Common myeloid progenitor, CD34-positive (primary cell): ENCODE results near the gene CCDC148.

Source experiments
- CTCF ChIA-PET: fragments of 350-600 bp; sonication (Branson Sonifier 250); formaldehyde crosslinking; loops from one replicate; lab custom pipeline; 2021; ENCODE audit warnings: antibody characterized with exemption; lab: Charles Lee
- POLR2A ChIA-PET: fragments of 350-600 bp; sonication (Branson Sonifier 250); formaldehyde crosslinking; loops from one replicate; lab custom pipeline; 2021; ENCODE audit warnings: antibody characterized with exemption; lab: Charles Lee
- DNase-seq, 3 donors: peaks; one replicate each; pipeline versions ENCODE4 v3.0.0 to v3.0.0-alpha.2; 2013
- H3K27ac ChIP-seq, 2 experiments: 1 replicate in 1 of 2; 2 replicates in 1 of 2; pipeline ENCODE4 v1.7.0; 2013; ENCODE audit warnings: inconsistent platforms in 2 of 2, low read length in 2 of 2, mild to moderate bottlenecking in 2 of 2, low read depth in 1 of 2, moderate library complexity in 1 of 2; ENCODE audit not compliant: severe bottlenecking in 2 of 2, insufficient read depth in 1 of 2, poor library complexity in 1 of 2
- H3K27me3 ChIP-seq, 5 experiments: replicated peaks in 2 of 5; 1 replicate in 3 of 5; 2 replicates in 2 of 5; pipeline versions ENCODE4 v1.6.1 to v1.7.0; 2013; ENCODE audit warnings: low read length in 4 of 5, mild to moderate bottlenecking in 2 of 5, moderate library complexity in 2 of 5, inconsistent platforms in 1 of 5; ENCODE audit not compliant: insufficient read depth in 5 of 5, control insufficient read depth in 4 of 5
- H3K36me3 ChIP-seq, 4 experiments: 1 replicate in 2 of 4; 2 replicates in 2 of 4; pipeline versions ENCODE4 v1.6.1 to v1.7.0; 2013; ENCODE audit warnings: low read length in 3 of 4, control low read depth in 1 of 4, mild to moderate bottlenecking in 1 of 4; ENCODE audit not compliant: control insufficient read depth in 4 of 4, insufficient read depth in 4 of 4
- H3K4me1 ChIP-seq, 4 experiments: 1 replicate in 3 of 4; 2 replicates in 1 of 4; pipeline versions ENCODE4 v1.6.1 to v1.7.1; 2013; ENCODE audit warnings: low read length in 3 of 4, mild to moderate bottlenecking in 3 of 4, control low read depth in 1 of 4, inconsistent platforms in 1 of 4, moderate library complexity in 1 of 4; ENCODE audit not compliant: control insufficient read depth in 4 of 4, insufficient read depth in 4 of 4; ENCODE audit errors: control extremely low read depth in 1 of 4
- H3K4me3 ChIP-seq, 7 experiments: 1 replicate in 4 of 7; 2 replicates in 3 of 7; pipeline versions ENCODE4 v1.5.1 to v1.7.0; 2013; ENCODE audit warnings: mild to moderate bottlenecking in 7 of 7, low read length in 6 of 7, moderate library complexity in 6 of 7, inconsistent platforms in 2 of 7, low read depth in 2 of 7, control low read depth in 1 of 7; ENCODE audit not compliant: insufficient read depth in 4 of 7, control insufficient read depth in 1 of 7; ENCODE audit errors: extremely low read depth in 1 of 7
- H3K9me3 ChIP-seq, 5 experiments: 1 replicate in 4 of 5; 2 replicates in 1 of 5; pipeline versions ENCODE4 v1.6.1 to v1.7.1; 2013; ENCODE audit warnings: low read length in 4 of 5, mild to moderate bottlenecking in 2 of 5, inconsistent platforms in 1 of 5, low read depth in 1 of 5, moderate library complexity in 1 of 5; ENCODE audit not compliant: control insufficient read depth in 4 of 5, insufficient read depth in 2 of 5; ENCODE audit errors: control extremely low read depth in 1 of 5
- WGBS: methylation state at CpG from one replicate; pipeline ENCODE4 v1.1.5; 2013; ENCODE audit not compliant: insufficient coverage; 5-methylcytosine and 5-hydroxymethylcytosine counted together

The CCDC148 gene

DNA sequence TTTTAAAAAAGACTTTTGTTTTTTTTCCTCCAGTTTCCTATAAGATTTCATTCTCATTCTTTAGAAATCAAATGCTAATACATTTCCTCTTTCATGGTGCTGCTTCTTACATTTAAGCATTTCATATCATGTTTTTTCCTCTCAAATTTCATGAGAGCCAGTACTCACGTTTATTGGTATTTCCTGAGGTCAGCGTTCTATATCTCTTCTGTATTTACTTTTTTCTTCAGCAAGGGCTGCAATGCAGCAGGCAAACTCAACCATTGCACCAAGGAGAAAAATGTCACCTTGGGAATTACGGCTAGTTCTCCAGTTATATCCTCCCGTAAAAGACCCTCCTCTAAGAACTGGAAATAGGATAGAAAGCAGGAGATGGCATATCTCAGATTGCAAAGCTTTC is 322.5 kb downstream of the CCDC148 start:
- Histone ChIP-seq H3K27ac (no peak overlapping the region), H3K27me3 (no peaks in the 10 kb centered on the region), H3K4me1 (no peaks in the 10 kb centered on the region), H3K4me3 (no peak overlapping the region), H3K36me3 (no peaks in the 10 kb centered on the region), H3K9me3 (no peaks in the 10 kb centered on the region)
- ChIA-PET POLR2A (no interaction called here), CTCF (no interaction called here)
- 78% methylated on average over 2 of the region's 4 CpGs for WGBS
- DNase-seq = no peak

GRCh38 chr2:158131919-158132566 is 324.5 kb downstream of the CCDC148 start:
- POLR2A ChIA-PET = no interaction called here
- no peak overlapping the region for H3K4me3 ChIP-seq
- no peak for DNase-seq
- CTCF ChIA-PET = interaction anchor here (1.7 kb wide), 1 partner anchor 11 kb away, joined by 4 read pairs; no protein-coding TSS in a partner anchor
- no peak overlapping the region for H3K27ac ChIP-seq
- WGBS = 98% methylated on average over 6 of the region's 7 CpGs
- H3K4me1 ChIP-seq = no peaks in the 10 kb centered on the region
- H3K27me3 ChIP-seq = no peaks in the 10 kb centered on the region
- H3K36me3 ChIP-seq = no peaks in the 10 kb centered on the region
- no peaks in the 10 kb centered on the region for H3K9me3 ChIP-seq

DNA sequence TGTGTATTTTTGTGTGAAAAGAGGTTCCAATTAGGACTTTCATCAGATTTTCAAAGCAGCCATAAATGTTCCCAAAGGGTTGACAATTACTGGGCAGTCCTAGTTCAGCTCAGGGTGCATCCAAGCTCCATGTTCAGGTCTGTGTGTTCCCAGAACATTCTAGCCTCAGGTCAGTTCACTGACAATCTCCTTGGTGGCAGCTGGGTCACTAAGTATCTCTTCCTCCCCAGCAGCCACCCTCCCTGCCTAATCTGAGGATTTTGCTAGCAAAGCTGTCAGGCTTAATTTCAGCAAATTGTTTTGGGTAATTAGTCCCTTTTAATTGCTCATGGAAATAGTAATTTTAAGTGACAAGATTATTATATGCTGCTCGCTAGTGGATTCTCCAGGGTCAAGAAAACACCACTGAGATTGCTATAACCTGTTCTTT is 325.1 kb downstream of the CCDC148 start:
- ChIA-PET CTCF (interaction anchor here (1.7 kb wide), 1 partner anchor 11 kb away, joined by 4 read pairs; no protein-coding TSS in a partner anchor), POLR2A (no interaction called here)
- Histone ChIP-seq H3K27ac (no peak overlapping the region), H3K4me3 (no peak overlapping the region), H3K9me3 (no peaks in the 10 kb centered on the region), H3K36me3 (no peaks in the 10 kb centered on the region), H3K4me1 (no peaks in the 10 kb centered on the region), H3K27me3 (no peaks in the 10 kb centered on the region)
- WGBS = 100% methylated on average over 1 of the region's 1 CpG
- DNase-seq = no peak

DNA sequence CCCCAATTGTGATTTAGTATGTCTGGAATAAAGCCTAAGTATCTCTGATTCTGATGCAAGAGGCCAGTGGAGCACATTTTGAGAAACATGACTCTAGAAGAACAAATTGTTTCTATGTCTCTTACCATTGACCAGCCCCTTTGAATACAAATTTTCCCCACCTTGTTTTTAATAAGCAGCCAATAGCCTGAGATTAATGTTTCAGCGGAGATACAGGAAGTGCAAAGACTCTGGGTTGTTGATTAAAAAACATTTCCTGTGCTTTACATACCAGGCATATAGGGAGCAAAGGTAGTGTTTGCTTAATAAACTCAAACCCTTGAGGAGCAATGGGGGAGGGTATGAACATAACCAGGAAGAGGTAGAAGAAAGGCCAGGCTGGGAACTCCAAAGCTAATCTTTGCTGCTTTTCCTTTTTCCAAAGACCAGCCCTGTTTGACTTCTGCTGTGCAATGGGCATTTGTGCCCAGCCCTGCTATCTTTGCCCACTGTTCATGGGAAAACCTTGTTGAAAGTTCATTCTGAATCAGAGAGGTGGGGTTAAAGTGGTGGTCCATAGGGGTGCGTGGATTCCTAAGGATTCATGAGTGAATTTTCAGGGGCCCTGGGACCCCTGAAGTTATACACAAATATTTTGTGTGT is 325.6 kb downstream of the CCDC148 start:
- no peaks in the 10 kb centered on the region for H3K36me3 ChIP-seq
- WGBS = 100% methylated on average over 1 of the region's 2 CpGs
- H3K27me3 ChIP-seq = no peaks in the 10 kb centered on the region
- H3K27ac ChIP-seq = no peak overlapping the region
- no peak overlapping the region for H3K4me3 ChIP-seq
- no peak for DNase-seq
- H3K9me3 ChIP-seq = no peaks in the 10 kb centered on the region
- no peaks in the 10 kb centered on the region for H3K4me1 ChIP-seq
- ChIA-PET POLR2A (no interaction called here), CTCF (no interaction called here)

GRCh38 chr2:158129037-158129436 is 327.5 kb downstream of the CCDC148 start:
- CTCF ChIA-PET = no interaction called here
- H3K4me3 ChIP-seq = no peak overlapping the region
- DNase-seq = no peak
- no peaks in the 10 kb centered on the region for H3K9me3 ChIP-seq
- POLR2A ChIA-PET = no interaction called here
- no peaks in the 10 kb centered on the region for H3K27me3 ChIP-seq
- WGBS = 95% methylated on average over 5 of the region's 5 CpGs
- no peaks in the 10 kb centered on the region for H3K36me3 ChIP-seq
- H3K27ac ChIP-seq = no peak overlapping the region
- no peaks in the 10 kb centered on the region for H3K4me1 ChIP-seq

- POLR2A ChIA-PET = no interaction called here
- no peaks in the 10 kb centered on the region for H3K9me3 ChIP-seq
- H3K4me3 ChIP-seq = no peak overlapping the region
- H3K27me3 ChIP-seq = no peaks in the 10 kb centered on the region
- WGBS = 100% methylated on average over 2 of the region's 2 CpGs
- no peaks in the 10 kb centered on the region for H3K4me1 ChIP-seq
- CTCF ChIA-PET = no interaction called here
- no peak for DNase-seq
- H3K27ac ChIP-seq = no peak overlapping the region
- no peaks in the 10 kb centered on the region for H3K36me3 ChIP-seq
Observed at GRCh38 chr2:158128168-158128973, 328.2 kb downstream of the CCDC148 start.

GRCh38 chr2:158127380-158127804 is 329.2 kb downstream of the CCDC148 start:
- no peak for DNase-seq
- H3K9me3 ChIP-seq = no peaks in the 10 kb centered on the region
- POLR2A ChIA-PET = no interaction called here
- CTCF ChIA-PET = no interaction called here
- H3K4me3 ChIP-seq = no peak overlapping the region
- H3K36me3 ChIP-seq = no peaks in the 10 kb centered on the region
- H3K4me1 ChIP-seq = no peaks in the 10 kb centered on the region
- no peak overlapping the region for H3K27ac ChIP-seq
- H3K27me3 ChIP-seq = no peaks in the 10 kb centered on the region
- WGBS = 100% methylated on average over 1 of the region's 1 CpG
